Measurements from ENCODE around the gene BCL7A.

BCL7A gene

DNA sequence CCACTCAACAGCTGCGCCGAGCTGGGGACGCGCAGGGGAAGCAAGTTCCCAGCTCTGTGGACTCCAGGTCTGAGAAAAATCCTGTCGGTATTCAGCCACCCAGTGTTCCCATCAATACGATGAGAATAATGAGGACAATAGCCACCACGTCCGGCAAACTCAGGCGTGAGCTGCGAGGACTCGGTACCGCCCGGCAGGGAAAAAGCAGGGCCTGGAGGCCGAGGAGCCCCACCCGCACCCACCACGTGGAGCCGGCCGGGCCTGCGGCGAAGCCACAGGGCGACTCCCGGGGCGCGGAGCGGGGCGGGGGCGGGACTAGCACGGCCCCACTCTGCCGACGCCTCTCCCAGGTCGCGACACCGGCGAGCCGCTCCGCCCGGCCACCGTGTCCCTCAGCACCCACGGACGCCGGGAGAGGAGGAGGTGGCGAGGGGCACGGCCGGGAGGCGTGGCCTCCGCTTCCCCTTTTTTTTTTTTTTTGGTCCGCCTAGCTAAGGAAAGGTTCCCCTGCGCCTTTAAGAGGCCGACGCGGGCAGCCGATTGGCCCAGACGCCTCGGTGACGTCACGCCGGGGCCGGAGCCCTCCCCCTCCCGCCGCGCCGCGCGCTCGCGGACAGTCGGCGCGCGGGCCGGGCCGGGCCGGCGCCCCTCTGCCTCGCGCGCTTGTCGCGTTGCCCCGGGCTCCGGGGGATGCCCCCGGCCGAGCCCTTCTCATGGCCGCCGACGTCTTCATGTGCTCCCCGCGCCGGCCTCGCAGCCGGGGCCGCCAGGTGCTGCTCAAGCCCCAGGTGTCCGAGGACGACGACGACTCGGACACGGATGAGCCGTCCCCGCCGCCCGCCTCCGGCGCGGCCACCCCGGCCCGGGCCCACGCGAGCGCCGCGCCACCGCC is 56.7 kb downstream of the BCL7A start, which contains the start of gene MLXIP:
Gene MLXIP, plus strand, starts transcription at position 616 of the 892 bp plus-strand sequence. Its CDS starts 98 bp downstream, at position 714.
- TF ChIP-seq, protein P1, sequence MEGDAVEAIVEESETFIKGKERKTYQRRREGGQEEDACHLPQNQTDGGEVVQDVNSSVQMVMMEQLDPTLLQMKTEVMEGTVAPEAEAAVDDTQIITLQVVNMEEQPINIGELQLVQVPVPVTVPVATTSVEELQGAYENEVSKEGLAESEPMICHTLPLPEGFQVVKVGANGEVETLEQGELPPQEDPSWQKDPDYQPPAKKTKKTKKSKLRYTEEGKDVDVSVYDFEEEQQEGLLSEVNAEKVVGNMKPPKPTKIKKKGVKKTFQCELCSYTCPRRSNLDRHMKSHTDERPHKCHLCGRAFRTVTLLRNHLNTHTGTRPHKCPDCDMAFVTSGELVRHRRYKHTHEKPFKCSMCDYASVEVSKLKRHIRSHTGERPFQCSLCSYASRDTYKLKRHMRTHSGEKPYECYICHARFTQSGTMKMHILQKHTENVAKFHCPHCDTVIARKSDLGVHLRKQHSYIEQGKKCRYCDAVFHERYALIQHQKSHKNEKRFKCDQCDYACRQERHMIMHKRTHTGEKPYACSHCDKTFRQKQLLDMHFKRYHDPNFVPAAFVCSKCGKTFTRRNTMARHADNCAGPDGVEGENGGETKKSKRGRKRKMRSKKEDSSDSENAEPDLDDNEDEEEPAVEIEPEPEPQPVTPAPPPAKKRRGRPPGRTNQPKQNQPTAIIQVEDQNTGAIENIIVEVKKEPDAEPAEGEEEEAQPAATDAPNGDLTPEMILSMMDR (conservative IDR thresholded peaks at IDR 0.05; ENCODE audit: control insufficient read depth, insufficient read depth, low read depth, low read length) = no peak
- DNase-seq (ENCODE audit: low read depth) = peak; percentile 89
- peak within 1 kb of the TSS; percentile 86 for H3K4me3 ChIP-seq (ENCODE audit: control insufficient read depth, low read depth, low read length)

DNA sequence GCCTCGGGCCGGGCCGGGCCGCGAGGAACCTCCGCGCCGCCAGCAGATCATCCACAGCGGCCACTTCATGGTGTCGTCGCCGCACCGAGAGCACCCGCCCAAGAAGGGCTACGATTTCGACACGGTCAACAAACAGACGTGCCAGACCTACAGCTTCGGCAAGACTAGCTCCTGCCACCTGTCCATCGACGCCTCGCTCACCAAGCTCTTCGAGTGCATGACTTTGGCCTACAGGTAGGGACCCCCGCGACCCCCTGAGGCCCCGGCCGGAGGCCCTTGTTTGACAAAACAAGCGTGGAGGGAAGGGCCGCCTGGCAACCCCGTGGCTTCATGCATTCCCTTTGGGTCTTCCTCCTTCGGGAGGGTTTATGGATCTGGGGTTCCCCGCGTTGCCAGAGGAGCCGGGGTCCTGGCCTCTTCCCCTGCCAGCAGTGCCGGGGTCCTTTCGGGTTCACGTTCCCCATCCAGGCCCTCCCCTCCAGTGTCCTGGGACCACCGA is 57.4 kb downstream of the BCL7A start:
- peak overlapping the region; percentile 86 for H3K4me3 ChIP-seq (ENCODE audit: control insufficient read depth, low read depth, low read length)
- no peak for DNase-seq (ENCODE audit: low read depth)
- TF ChIP-seq, protein P1 (conservative IDR thresholded peaks at IDR 0.05; ENCODE audit: control insufficient read depth, insufficient read depth, low read depth, low read length) = no peak

DNA sequence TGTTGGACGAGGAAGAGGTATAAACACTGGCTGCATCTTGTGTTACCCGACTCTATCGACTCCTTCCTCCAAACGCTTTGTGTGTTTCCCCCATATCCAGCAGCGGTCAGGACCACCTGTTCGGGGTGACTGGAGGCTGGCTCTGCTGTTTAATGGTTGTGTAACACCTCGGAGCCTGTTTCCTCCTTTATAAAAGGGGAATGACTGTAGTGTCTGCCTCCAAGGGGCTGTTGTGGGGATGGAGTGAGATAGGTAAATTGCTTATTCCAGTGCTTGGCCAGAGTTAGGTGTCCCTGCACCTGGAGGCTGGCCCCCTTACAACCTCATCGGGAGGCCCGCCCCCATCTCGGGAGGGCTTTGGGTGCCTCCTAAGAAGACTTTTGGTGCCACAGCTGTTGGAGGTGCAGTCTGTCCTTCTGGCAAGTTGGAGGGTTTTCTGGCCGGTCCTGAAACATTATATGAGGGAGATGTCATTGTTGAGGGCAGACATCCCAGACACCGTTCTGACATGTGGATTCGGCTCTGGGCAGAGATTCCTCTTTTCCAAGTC is 57.9 kb downstream of the BCL7A start:
- peak overlapping the region; percentile 86 for H3K4me3 ChIP-seq (ENCODE audit: control insufficient read depth, low read depth, low read length)
- TF ChIP-seq, protein P1 (conservative IDR thresholded peaks at IDR 0.05; ENCODE audit: control insufficient read depth, insufficient read depth, low read depth, low read length) = no peak
- DNase-seq (ENCODE audit: low read depth) = no peak

DNA sequence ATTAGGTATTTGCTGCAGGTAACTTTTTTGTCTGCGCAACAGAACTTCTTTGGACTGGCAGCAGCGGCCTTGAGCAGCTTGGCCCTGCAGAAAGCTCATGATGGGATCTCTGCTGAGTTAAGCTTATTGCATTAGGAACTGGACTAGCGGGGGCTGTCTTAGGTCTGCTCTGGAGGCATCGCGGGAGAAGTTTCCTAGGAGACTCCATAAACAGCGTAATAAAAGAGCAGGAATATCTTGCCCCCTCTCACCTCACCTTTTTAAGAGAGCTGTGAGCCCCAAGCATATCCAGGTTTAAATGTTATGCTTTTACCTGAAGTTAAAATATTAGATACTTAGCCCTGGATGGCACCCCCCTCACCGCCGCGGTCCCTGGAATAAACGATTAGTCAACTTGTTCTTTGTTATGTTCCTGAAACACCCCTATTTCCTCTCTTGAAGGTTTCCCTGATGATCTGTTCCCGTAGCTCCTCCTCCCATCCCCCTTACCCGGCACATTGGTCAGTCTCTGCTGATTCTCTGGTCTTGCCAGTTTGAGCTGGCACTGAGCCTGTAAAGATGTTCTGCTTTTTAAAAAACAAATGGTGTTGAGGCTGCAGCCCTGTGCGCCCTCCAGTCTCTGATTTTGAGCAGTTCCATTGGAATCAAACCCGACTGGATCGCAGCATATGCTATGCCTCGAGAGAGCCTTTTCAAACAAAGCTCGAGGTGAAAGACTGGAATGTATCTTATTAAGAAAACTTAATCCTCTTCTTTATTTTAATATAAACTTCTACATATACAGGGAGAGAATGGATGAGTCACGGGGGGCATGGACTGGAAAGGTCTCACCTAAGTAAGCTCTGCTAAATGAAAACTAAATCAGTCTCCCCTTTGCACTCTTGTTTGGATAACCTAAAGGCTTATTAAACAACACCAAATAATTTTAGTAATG is 58.7 kb downstream of the BCL7A start:
- TF ChIP-seq, protein P1 (conservative IDR thresholded peaks at IDR 0.05; ENCODE audit: control insufficient read depth, insufficient read depth, low read depth, low read length) = no peak
- DNase-seq (ENCODE audit: low read depth) = peak; percentile 94
- H3K4me3 ChIP-seq (ENCODE audit: control insufficient read depth, low read depth, low read length) = peak overlapping the region; percentile 86

DNA sequence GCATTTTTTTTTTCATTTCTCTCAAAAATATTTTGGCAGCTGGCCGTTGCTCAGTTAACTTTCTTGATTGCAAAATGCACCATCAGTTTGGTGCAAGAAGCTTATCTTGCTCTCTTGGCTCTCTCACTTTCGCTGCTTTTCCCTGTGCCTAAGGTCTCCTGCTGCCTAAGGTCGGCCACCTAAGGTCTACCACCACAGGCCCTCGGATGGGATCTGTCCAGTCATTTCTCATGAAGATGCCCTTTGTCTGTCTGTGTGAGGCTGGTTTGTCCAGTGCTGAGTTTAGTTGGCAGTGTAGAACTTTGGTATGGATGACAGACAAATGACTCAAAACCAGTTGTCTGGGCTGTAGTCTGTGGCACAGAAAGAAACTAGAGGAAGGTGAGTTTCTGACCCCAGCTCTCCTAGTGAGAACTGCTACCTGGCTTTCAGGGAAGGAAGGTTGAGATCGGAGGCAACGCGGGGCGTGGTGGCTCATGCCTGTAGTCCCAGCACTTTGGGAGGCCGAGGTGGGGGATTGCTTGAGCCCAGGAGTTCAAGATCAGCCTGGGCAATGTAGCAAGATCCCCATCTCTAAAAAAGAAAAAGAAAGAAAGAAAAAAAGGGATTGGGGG is 59.5 kb downstream of the BCL7A start:
- DNase-seq (ENCODE audit: low read depth) = peak; percentile 53
- H3K4me3 ChIP-seq (ENCODE audit: control insufficient read depth, low read depth, low read length) = peak overlapping the region; percentile 86
- TF ChIP-seq, protein P1 (conservative IDR thresholded peaks at IDR 0.05; ENCODE audit: control insufficient read depth, insufficient read depth, low read depth, low read length) = no peak

All from fibroblast of mammary gland (primary cell).